HG03103 (cell line): ENCODE measurements around the gene CD209.
"Not testable (repeated sequence)": the region's sequence is repeated elsewhere in the genome, so short reads cannot be mapped to it uniquely, and the experiment has no call there.

Source experiments
- ATAC-seq: cut with Tn5 transposase; IDR thresholded peaks from one replicate; pipeline ENCODE4 v1.9.1; 2021; ENCODE audit warnings: low read depth; ENCODE audit not compliant: unreplicated experiment

The CD209 gene

GRCh38 chr19:7746903-7747884 is at the start of gene CD209:
CD209 (minus strand) TSS chr19:7747534; CDS start chr19:7747511, 23 bp downstream.
- no peak for ATAC-seq

GRCh38 chr19:7795555-7796161 is 48.3 kb upstream of the CD209 start:
- ATAC-seq, result no peak

GRCh38 chr19:7793493-7793892 is 46.2 kb upstream of the CD209 start:
- no peak for ATAC-seq

- ATAC-seq, result not testable (repeated sequence)
Measured at GRCh38 chr19:7792701-7793100, 45.4 kb upstream of the CD209 start.

GRCh38 chr19:7792281-7792680 is 44.9 kb upstream of the CD209 start:
- no peak for ATAC-seq

GRCh38 chr19:7790416-7790815 is 43.1 kb upstream of the CD209 start:
- ATAC-seq, result no peak

- ATAC-seq, result no peak
Measured at GRCh38 chr19:7789447-7789846, 42.1 kb upstream of the CD209 start.

- ATAC-seq, result no peak
Measured at GRCh38 chr19:7788933-7789323, 41.6 kb upstream of the CD209 start.

GRCh38 chr19:7788178-7788932 is 41.0 kb upstream of the CD209 start:
- no peak for ATAC-seq

- no peak for ATAC-seq
Measured at GRCh38 chr19:7787602-7788177, 40.4 kb upstream of the CD209 start.

GRCh38 chr19:7787141-7787540 is 39.8 kb upstream of the CD209 start:
- no peak for ATAC-seq

GRCh38 chr19:7784856-7785255 is 37.5 kb upstream of the CD209 start:
- ATAC-seq, result no peak

- ATAC-seq, result no peak
Measured at GRCh38 chr19:7783991-7784423, 36.7 kb upstream of the CD209 start.

GRCh38 chr19:7781157-7781556 is 33.8 kb upstream of the CD209 start:
- ATAC-seq, result no peak

- no peak for ATAC-seq
Measured at GRCh38 chr19:7779631-7780486, 32.5 kb upstream of the CD209 start.

- no peak for ATAC-seq
Measured at GRCh38 chr19:7778081-7778480, 30.7 kb upstream of the CD209 start.

GRCh38 chr19:7775761-7776160 is 28.4 kb upstream of the CD209 start:
- ATAC-seq, result no peak

GRCh38 chr19:7773841-7774240 is 26.5 kb upstream of the CD209 start:
- ATAC-seq, result no peak

GRCh38 chr19:7772752-7773291 is 25.5 kb upstream of the CD209 start:
- ATAC-seq, result no peak

- no peak for ATAC-seq
Measured at GRCh38 chr19:7771072-7771471, 23.7 kb upstream of the CD209 start.
